IMR-90 (cell line): Measurements from ENCODE around the gene GGTA1. TPM values are rescaled to one million over a fixed set of nuclear protein-coding genes. Genes with fewer than 3 reads are reported as not detected.

Experiments used
- ATAC-seq: fragments of 200-7000 bp; cut with Tn5 transposase; 2 replicates; pipeline ENCODE4 v1.9.1; 2020; ENCODE audit warnings: low read depth, mild to moderate bottlenecking, moderate library complexity
- BruUV-seq: library from RNA; stranded (reverse); fragments of 400-500 nt; replicated peaks from 2 replicates; lab custom pipeline; 2021; lab: Mats Ljungman, UMichigan
- CTCF ChIA-PET: fragments of 300-600 bp; formaldehyde crosslinking; extraction: SDS; loops from one replicate; lab custom pipeline; 2021; ENCODE audit warnings: antibody characterized with exemption; lab: Yijun Ruan, JAX
- POLR2A ChIA-PET: fragments of 300-600 bp; sonication (Branson Sonifier 250); formaldehyde crosslinking; loops from one replicate; lab custom pipeline; 2022; ENCODE audit warnings: antibody characterized with exemption; ENCODE audit not compliant: unreplicated experiment; lab: Charles Lee
- DNase-seq: peaks from one replicate; pipeline ENCODE4 v3.0.0; 2013
- H2AFZ ChIP-seq: replicated peaks from 2 replicates; pipeline ENCODE3; 2013; ENCODE audit warnings: low read length, mild to moderate bottlenecking; ENCODE audit not compliant: poor library complexity
- H2AK5ac ChIP-seq: 2 replicates; pipeline ENCODE4 v1.6.1; 2013; ENCODE audit warnings: low read depth, low read length, inconsistent platforms
- H2AK9ac ChIP-seq: replicated peaks from 2 replicates; pipeline ENCODE3; 2013; ENCODE audit warnings: mild to moderate bottlenecking, low read depth, low read length, moderate library complexity; ENCODE audit not compliant: poor library complexity
- H2BK120ac ChIP-seq: 2 replicates; pipeline ENCODE4 v1.6.1; 2013; ENCODE audit warnings: low read depth, low read length, inconsistent platforms
- H2BK15ac ChIP-seq: 3 replicates; pipeline ENCODE4 v1.6.1; 2013; ENCODE audit warnings: low read depth, low read length, inconsistent platforms
- H2BK20ac ChIP-seq: 2 replicates; pipeline ENCODE4 v1.6.1; 2013; ENCODE audit warnings: low read depth, mild to moderate bottlenecking, inconsistent platforms, low read length, moderate library complexity
- H2BK5ac ChIP-seq: 2 replicates; pipeline ENCODE4 v1.6.1; 2013; ENCODE audit warnings: mild to moderate bottlenecking, low read depth, low read length, inconsistent platforms; ENCODE audit not compliant: poor library complexity, severe bottlenecking
- H3K14ac ChIP-seq: replicated peaks from 2 replicates; pipeline ENCODE4 v1.6.1; 2013; ENCODE audit warnings: low read depth, low read length, inconsistent platforms
- H3K18ac ChIP-seq: 2 replicates; pipeline ENCODE4 v1.6.1; 2013; ENCODE audit warnings: low read depth, low read length, control low read depth
- H3K23ac ChIP-seq: 2 replicates; pipeline ENCODE4 v1.6.1; 2013; ENCODE audit warnings: low read depth, low read length, inconsistent platforms
- H3K27ac ChIP-seq: 2 replicates; pipeline ENCODE4 v1.5.1; 2013; ENCODE audit warnings: mild to moderate bottlenecking, control low read depth, low read length; ENCODE audit not compliant: insufficient read depth
- H3K27me3 ChIP-seq: 2 replicates; pipeline ENCODE4 v1.6.1; 2013; ENCODE audit warnings: low read length; ENCODE audit not compliant: control insufficient read depth, insufficient read depth
- H3K36me3 ChIP-seq: 2 replicates; pipeline ENCODE4 v1.6.1; 2013; ENCODE audit warnings: low read length, mixed read lengths; ENCODE audit not compliant: control insufficient read depth, insufficient read depth
- H3K4ac ChIP-seq: 2 replicates; pipeline ENCODE4 v1.6.1; 2013; ENCODE audit warnings: low read depth, low read length, inconsistent platforms
- H3K4me1 ChIP-seq: 2 replicates; pipeline ENCODE4 v1.6.1; 2013; ENCODE audit warnings: low read length, mixed read lengths; ENCODE audit not compliant: control insufficient read depth, insufficient read depth
- H3K4me2 ChIP-seq: 2 replicates; pipeline ENCODE4 v1.6.1; 2013; ENCODE audit warnings: low read depth, mild to moderate bottlenecking, control low read depth, low read length, moderate library complexity
- H3K4me3 ChIP-seq: 2 replicates; pipeline ENCODE4 v1.5.1; 2013; ENCODE audit warnings: low read depth, mild to moderate bottlenecking, control low read depth, low read length, moderate library complexity; ENCODE audit not compliant: insufficient read depth
- H3K56ac ChIP-seq: 2 replicates; pipeline ENCODE4 v1.6.1; 2013; ENCODE audit warnings: low read length, inconsistent platforms; ENCODE audit not compliant: insufficient read depth; ENCODE audit errors: extremely low read depth
- H3K79me1 ChIP-seq, 2 experiments: 2 replicates each; pipeline ENCODE4 v1.6.1; 2013; ENCODE audit warnings: low read length in 2 of 2, inconsistent platforms in 1 of 2, low read depth in 1 of 2
- H3K9ac ChIP-seq: 2 replicates; pipeline ENCODE4 v1.6.1; 2013; ENCODE audit warnings: low read depth, low read length, control low read depth
- H3K9me1 ChIP-seq: 2 replicates; pipeline ENCODE4 v1.6.1; 2013; ENCODE audit warnings: low read length, inconsistent platforms; ENCODE audit not compliant: insufficient read depth
- H3K9me3 ChIP-seq: 2 replicates; pipeline ENCODE4 v1.6.1; 2013; ENCODE audit warnings: low read length; ENCODE audit not compliant: control insufficient read depth, insufficient read depth
- H4K20me1 ChIP-seq: 2 replicates; pipeline ENCODE4 v1.6.1; 2013; ENCODE audit warnings: low read length, inconsistent platforms; ENCODE audit not compliant: insufficient read depth
- H4K5ac ChIP-seq: 2 replicates; pipeline ENCODE4 v1.6.1; 2013; ENCODE audit warnings: mild to moderate bottlenecking, low read depth, low read length, control low read depth
- H4K8ac ChIP-seq, 2 experiments: 2 replicates each; pipeline ENCODE4 v1.6.1; 2013; ENCODE audit warnings: low read depth in 2 of 2, low read length in 2 of 2, control low read depth in 1 of 2, inconsistent platforms in 1 of 2
- H4K91ac ChIP-seq: 2 replicates; pipeline ENCODE4 v1.6.1; 2013; ENCODE audit warnings: low read depth, low read length, inconsistent platforms; ENCODE audit not compliant: insufficient read depth
- BHLHE40 ChIP-seq: fragments of 150-350 bp; IDR thresholded peaks from 2 replicates; pipeline ENCODE4 v1.6.1; 2016; ENCODE audit warnings: mild to moderate bottlenecking, low read depth, low read length
- CEBPB ChIP-seq: IDR thresholded peaks from 2 replicates; pipeline ENCODE4 v1.6.1; 2012; ENCODE audit warnings: low read depth, low read length, improper control_type of control experiment
- CHD1 ChIP-seq: IDR thresholded peaks from 2 replicates; pipeline ENCODE4 v1.6.1; 2012; ENCODE audit warnings: low read depth, low read length, improper control_type of control experiment
- ELK1 ChIP-seq: fragments of 150-350 bp; IDR thresholded peaks from 2 replicates; pipeline ENCODE4 v1.6.1; 2016; ENCODE audit warnings: low read depth, mild to moderate bottlenecking, low read length, moderate library complexity, borderline replicate concordance
- FOS ChIP-seq: fragments of 150-350 bp; IDR thresholded peaks from 2 replicates; pipeline ENCODE4 v1.6.1; 2016; ENCODE audit warnings: low read depth, low read length
- MAZ ChIP-seq: IDR thresholded peaks from 2 replicates; pipeline ENCODE4 v1.6.1; 2012; ENCODE audit warnings: low read depth, mild to moderate bottlenecking, low read length, improper control_type of control experiment, moderate library complexity, borderline replicate concordance
- NFE2L2 ChIP-seq: fragments of 150-350 bp; IDR thresholded peaks from 2 replicates; pipeline ENCODE4 v1.6.1; 2016; ENCODE audit warnings: low read depth, mild to moderate bottlenecking, low read length
- POLR2A ChIP-seq: IDR thresholded peaks from 2 replicates; pipeline ENCODE4 v1.6.1; 2012; ENCODE audit warnings: mild to moderate bottlenecking, low read depth, low read length
- RCOR1 ChIP-seq: IDR thresholded peaks from 2 replicates; pipeline ENCODE4 v1.6.1; 2012; ENCODE audit warnings: mild to moderate bottlenecking, low read length, improper control_type of control experiment; ENCODE audit not compliant: insufficient replicate concordance
- SMC3 ChIP-seq: fragments of 150-350 bp; IDR thresholded peaks from 2 replicates; pipeline ENCODE4 v1.6.1; 2016; ENCODE audit warnings: low read depth, mild to moderate bottlenecking, antibody characterized with exemption, low read length, moderate library complexity
- whole genome bisulfite sequencing, 2 experiments: methylation state at CpG; one replicate each; pipeline versions ENCODE4 v1.1.5 to v1.1.7; 2013; ENCODE audit warnings: missing lambda C conversion rate in 2 of 2; ENCODE audit not compliant: insufficient read length in 1 of 2; ENCODE audit errors: extremely low coverage in 2 of 2; 5-methylcytosine and 5-hydroxymethylcytosine counted together
- dilution Hi-C: fragments of 300-500 bp; cut with HindIII; formaldehyde crosslinking; loops from one replicate; pipeline ENCODE4 v1.14.3; 2018; ENCODE audit warnings: low sequenced_read_pairs; ENCODE audit not compliant: unreplicated experiment
- in situ Hi-C: fragments of 300-500 bp; cut with MboI; formaldehyde crosslinking; loops from 3 replicates; pipeline ENCODE4 v1.14.3; 2019; ENCODE audit warnings: low sequenced_read_pairs, inconsistent platforms, mixed read lengths
- intact Hi-C: fragments of 100-400 bp; cut with micrococcal nuclease; formaldehyde crosslinking; loops from 2 replicates; pipeline ENCODE4 v1.10.0; 2022
- polyA plus RNA-seq, 3 experiments: library from polyadenylated mRNA; depleted of rRNA; stranded (reverse); fragments of >200 nt; gene quantifications; 2 replicates each; pipeline ENCODE4 v1.2.3, GENCODE V29; 2012; ENCODE audit warnings: low replicate concordance in 1 of 3
- total RNA-seq: library from RNA; depleted of rRNA; stranded (reverse); fragments of >200 nt; gene quantifications from 2 replicates; pipeline ENCODE4 v1.2.3, GENCODE V29; 2012
- TF ChIP-seq, protein P1 (sequence below): conservative IDR thresholded peaks from 2 replicates; pipeline ENCODE4 v1.5.1; 2012; ENCODE audit warnings: mild to moderate bottlenecking, low read depth, low read length, improper control_type of control experiment

The GGTA1 gene
- total and polyA plus RNA-seq, 2 of the 4 experiments (the other 2 are of a cell fraction) = not detected

- no peaks in the 10 kb centered on the region for H3K79me1 ChIP-seq
- H3K4me3 ChIP-seq = no peak overlapping the region
- ChIA-PET POLR2A (no interaction called here), CTCF (interaction anchor here (0.6 kb wide), 1 partner anchor 126 kb away, joined by 3 read pairs; no protein-coding TSS in a partner anchor)
- no peak overlapping the region for H2AFZ ChIP-seq
- H3K56ac ChIP-seq = no peak overlapping the region
- H2AK9ac ChIP-seq = no peak overlapping the region
- H3K4ac ChIP-seq = no peak overlapping the region
- no peak overlapping the region for H2AK5ac ChIP-seq
- no peaks in the 10 kb centered on the region for H3K9me3 ChIP-seq
- H3K27ac ChIP-seq = no peak overlapping the region
- no peaks in the 10 kb centered on the region for H3K9me1 ChIP-seq
- H3K9ac ChIP-seq = no peak overlapping the region
- no peak overlapping the region for H4K91ac ChIP-seq
- ATAC-seq = no peak
- H2BK15ac ChIP-seq = no peak overlapping the region
- no peak overlapping the region for H2BK5ac ChIP-seq
- H4K20me1 ChIP-seq = no peaks in the 10 kb centered on the region
- no peak overlapping the region for H3K4me2 ChIP-seq
- no peaks in the 10 kb centered on the region for H3K36me3 ChIP-seq
- intact Hi-C loops = no loop called here
- in situ Hi-C loops = no loop called here
- whole genome bisulfite sequencing, 2 experiments = no CpG with 5 or more reads among the region's 2 CpGs
- DNase-seq = no peak
- no peak overlapping the region for H4K5ac ChIP-seq
- no peak overlapping the region for H3K23ac ChIP-seq
- dilution Hi-C loops = no loop called here
- no peak overlapping the region for H2BK20ac ChIP-seq
- H3K18ac ChIP-seq = no peak overlapping the region
- H2BK120ac ChIP-seq = no peak overlapping the region
- H3K14ac ChIP-seq = no peak overlapping the region
- BruUV-seq = no TSS peak
- no peaks in the 10 kb centered on the region for H3K4me1 ChIP-seq
- H3K27me3 ChIP-seq = peaks cover 43% of the 10 kb centered on the region
- TF ChIP-seq MAZ (no peak), SMC3 (no peak), BHLHE40 (no peak), RCOR1 (no peak), ELK1 (no peak), CHD1 (no peak), POLR2A (no peak), CEBPB (no peak), NFE2L2 (no peak), FOS (no peak)
- TF ChIP-seq, protein P1, sequence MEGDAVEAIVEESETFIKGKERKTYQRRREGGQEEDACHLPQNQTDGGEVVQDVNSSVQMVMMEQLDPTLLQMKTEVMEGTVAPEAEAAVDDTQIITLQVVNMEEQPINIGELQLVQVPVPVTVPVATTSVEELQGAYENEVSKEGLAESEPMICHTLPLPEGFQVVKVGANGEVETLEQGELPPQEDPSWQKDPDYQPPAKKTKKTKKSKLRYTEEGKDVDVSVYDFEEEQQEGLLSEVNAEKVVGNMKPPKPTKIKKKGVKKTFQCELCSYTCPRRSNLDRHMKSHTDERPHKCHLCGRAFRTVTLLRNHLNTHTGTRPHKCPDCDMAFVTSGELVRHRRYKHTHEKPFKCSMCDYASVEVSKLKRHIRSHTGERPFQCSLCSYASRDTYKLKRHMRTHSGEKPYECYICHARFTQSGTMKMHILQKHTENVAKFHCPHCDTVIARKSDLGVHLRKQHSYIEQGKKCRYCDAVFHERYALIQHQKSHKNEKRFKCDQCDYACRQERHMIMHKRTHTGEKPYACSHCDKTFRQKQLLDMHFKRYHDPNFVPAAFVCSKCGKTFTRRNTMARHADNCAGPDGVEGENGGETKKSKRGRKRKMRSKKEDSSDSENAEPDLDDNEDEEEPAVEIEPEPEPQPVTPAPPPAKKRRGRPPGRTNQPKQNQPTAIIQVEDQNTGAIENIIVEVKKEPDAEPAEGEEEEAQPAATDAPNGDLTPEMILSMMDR = no peak
- no peak overlapping the region for H4K8ac ChIP-seq
Measured at GRCh38 chr9:121489344-121489743, 10.3 kb downstream of the GGTA1 start.
